HEK293T (cell line): ENCODE data around the gene PAPLN.

Experiments used
- CTBP1 ChIP-seq: fragments of 450-650 bp; IDR thresholded peaks from 2 replicates; pipeline ENCODE4 v1.6.1; 2016; ENCODE audit warnings: borderline replicate concordance
- SP1 ChIP-seq: fragments of 450-650 bp; IDR thresholded peaks from 2 replicates; pipeline ENCODE4 v1.6.1; 2017
- TARDBP ChIP-seq: fragments of 450-650 bp; IDR thresholded peaks from 2 replicates; pipeline ENCODE4 v1.6.1; 2016

DNA sequence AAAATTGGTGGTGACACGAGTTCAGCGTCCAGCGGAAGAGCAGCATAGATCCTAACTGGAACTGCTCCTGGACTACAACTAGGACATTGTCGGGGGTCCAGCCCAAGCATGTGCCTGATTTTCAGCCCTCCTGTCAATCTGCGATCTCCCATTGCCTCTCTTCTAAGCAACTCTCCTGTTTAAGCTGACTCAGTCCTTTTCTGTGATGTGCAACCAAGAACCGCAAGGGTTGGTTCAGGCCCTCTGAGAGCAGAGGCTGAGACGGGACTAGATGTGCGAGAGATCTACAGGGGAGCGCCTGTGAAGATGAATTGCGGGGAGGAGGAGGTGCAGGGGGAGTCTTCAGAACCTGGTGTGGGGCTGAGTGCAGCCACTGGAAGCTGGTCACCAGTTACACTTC is 3.7 kb upstream of the PAPLN start:
- TF ChIP-seq CTBP1 = no peak
- no peak for TF ChIP-seq SP1
- no peak for TF ChIP-seq TARDBP
